ENCODE results near the gene NUBPL.
"Not testable (repeated sequence)": the region's sequence is repeated elsewhere in the genome, so short reads cannot be mapped to it uniquely, and the experiment has no call there.

DNA sequence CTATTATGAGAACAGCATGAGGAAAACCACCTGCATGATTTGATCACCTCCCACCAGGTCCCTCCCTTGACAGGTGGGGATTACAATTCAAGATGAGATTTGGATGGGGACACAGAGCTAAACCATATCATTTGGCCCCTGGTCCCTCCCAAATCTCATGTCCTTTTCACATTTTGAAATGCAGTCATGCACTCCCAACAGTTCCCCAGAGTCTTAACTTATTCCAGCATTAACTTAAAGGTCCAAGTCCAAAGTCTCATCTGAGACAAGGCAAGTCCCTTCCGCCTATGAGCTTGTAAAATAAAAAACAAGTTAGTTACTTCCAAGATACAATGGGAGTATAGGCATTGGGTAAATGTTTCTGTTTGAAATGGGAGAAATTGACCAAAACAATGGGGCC lies 189.8 kb downstream of the NUBPL start:
- TF ChIP-seq EP300, POLR2A (IDR thresholded peaks at IDR 0.05): not testable (repeated sequence)

Measured in suprapubic skin (tissue), 2 donors.